22Rv1 (cell line): Measurements from ENCODE around the gene CHAT.

Source experiments
- ZFX ChIP-seq: fragments of 450-650 bp; IDR thresholded peaks from 2 replicates; pipeline ENCODE4 v1.6.1; 2017; ENCODE audit warnings: antibody characterized with exemption, borderline replicate concordance
- TF ChIP-seq, protein P1 (sequence below): fragments of 450-650 bp; IDR thresholded peaks from 2 replicates; pipeline ENCODE4 v1.5.1; 2017; ENCODE audit warnings: mild to moderate bottlenecking

DNA sequence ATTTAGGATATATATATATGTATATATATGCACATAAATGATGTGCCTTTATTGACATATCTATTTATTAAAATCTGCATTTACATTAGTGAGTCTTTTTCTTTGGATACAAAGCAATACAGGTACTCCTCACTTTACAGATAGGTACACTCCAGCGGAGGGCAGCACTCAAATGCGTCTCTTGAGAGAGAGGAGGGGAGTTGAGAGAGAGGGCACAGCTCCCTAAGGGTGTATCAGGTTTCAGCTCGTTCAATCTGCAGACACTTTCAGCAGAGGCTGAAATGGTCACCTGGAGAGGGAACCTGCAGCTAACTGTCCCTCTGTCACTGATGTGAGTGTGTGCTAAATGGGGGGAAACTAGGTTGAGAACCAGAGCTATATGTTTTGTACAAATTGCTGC lies 87.2 kb downstream of the CHAT start:
- TF ChIP-seq, protein P1, sequence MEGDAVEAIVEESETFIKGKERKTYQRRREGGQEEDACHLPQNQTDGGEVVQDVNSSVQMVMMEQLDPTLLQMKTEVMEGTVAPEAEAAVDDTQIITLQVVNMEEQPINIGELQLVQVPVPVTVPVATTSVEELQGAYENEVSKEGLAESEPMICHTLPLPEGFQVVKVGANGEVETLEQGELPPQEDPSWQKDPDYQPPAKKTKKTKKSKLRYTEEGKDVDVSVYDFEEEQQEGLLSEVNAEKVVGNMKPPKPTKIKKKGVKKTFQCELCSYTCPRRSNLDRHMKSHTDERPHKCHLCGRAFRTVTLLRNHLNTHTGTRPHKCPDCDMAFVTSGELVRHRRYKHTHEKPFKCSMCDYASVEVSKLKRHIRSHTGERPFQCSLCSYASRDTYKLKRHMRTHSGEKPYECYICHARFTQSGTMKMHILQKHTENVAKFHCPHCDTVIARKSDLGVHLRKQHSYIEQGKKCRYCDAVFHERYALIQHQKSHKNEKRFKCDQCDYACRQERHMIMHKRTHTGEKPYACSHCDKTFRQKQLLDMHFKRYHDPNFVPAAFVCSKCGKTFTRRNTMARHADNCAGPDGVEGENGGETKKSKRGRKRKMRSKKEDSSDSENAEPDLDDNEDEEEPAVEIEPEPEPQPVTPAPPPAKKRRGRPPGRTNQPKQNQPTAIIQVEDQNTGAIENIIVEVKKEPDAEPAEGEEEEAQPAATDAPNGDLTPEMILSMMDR = no peak
- no peak for TF ChIP-seq ZFX
